K562 (cell line): ENCODE data around the gene LMBR1. TPM values are rescaled to one million over a fixed set of nuclear protein-coding genes. Genes with fewer than 3 reads are reported as not detected.
A peak's percentile ranks its signal among the peaks of the same experiment; 100 is the strongest.

Source experiments
- ARNT ChIP-seq, 2 experiments: fragments of 450-650 bp; IDR thresholded peaks; 2 replicates each; pipeline ENCODE4 v1.6.1; 2016; ENCODE audit warnings: mild to moderate bottlenecking in 1 of 2
- DNMT1 ChIP-seq: fragments of 450-650 bp; IDR thresholded peaks from 2 replicates; pipeline ENCODE4 v1.6.1; 2016; ENCODE audit warnings: antibody characterized with exemption, mild to moderate bottlenecking
- EHMT2 ChIP-seq: fragments of 450-650 bp; IDR thresholded peaks from 2 replicates; pipeline ENCODE4 v1.6.1; 2018; ENCODE audit warnings: antibody characterized with exemption
- FOXK1 ChIP-seq: sonication (generic); formaldehyde crosslinking; IDR thresholded peaks from 2 replicates; pipeline ENCODE4 v1.8.0; 2022; ENCODE audit warnings: missing genetic modification reagents, mild to moderate bottlenecking, borderline replicate concordance
- HLTF ChIP-seq: fragments of 450-650 bp; IDR thresholded peaks from 2 replicates; pipeline ENCODE4 v1.6.1; 2016
- IRF2 ChIP-seq: sonication (generic); formaldehyde crosslinking; IDR thresholded peaks from 2 replicates; pipeline ENCODE4 v1.8.1; 2022; ENCODE audit warnings: mild to moderate bottlenecking, missing genetic modification reagents
- JUN ChIP-seq, 2 experiments: sonication (generic) in 1 of 2; formaldehyde crosslinking in 1 of 2; IDR thresholded peaks; 2 replicates each; pipeline versions ENCODE4 v1.6.1 to v1.8.0; 2012 to 2022; ENCODE audit warnings: borderline replicate concordance in 2 of 2, mild to moderate bottlenecking in 2 of 2, improper control_type of control experiment in 1 of 2, low read depth in 1 of 2, low read length in 1 of 2, missing genetic modification reagents in 1 of 2
- MTA3 ChIP-seq: fragments of 450-650 bp; formaldehyde crosslinking; IDR thresholded peaks from 2 replicates; pipeline ENCODE4 v1.6.1; 2017; ENCODE audit warnings: mild to moderate bottlenecking, borderline replicate concordance
- NR3C1 ChIP-seq: sonication (generic); formaldehyde crosslinking; IDR thresholded peaks from 2 replicates; pipeline ENCODE4 v1.8.1; 2022; ENCODE audit warnings: missing genetic modification reagents
- PTTG1 ChIP-seq: fragments of 450-650 bp; IDR thresholded peaks from 2 replicates; pipeline ENCODE4 v1.6.1; 2016; ENCODE audit warnings: low read depth, mild to moderate bottlenecking, missing genetic modification characterization, missing compliant biosample characterization
- RFX7 ChIP-seq: fragments of 250-450 bp; sonication (Bioruptor Pico); IDR thresholded peaks from 2 replicates; pipeline ENCODE4 v1.5.1; 2021; ENCODE audit warnings: mild to moderate bottlenecking
- SP2 ChIP-seq: IDR thresholded peaks from 2 replicates; pipeline ENCODE4 v1.6.1; 2011; ENCODE audit warnings: mild to moderate bottlenecking, low read depth, low read length, moderate library complexity; ENCODE audit not compliant: poor library complexity, severe bottlenecking; ENCODE audit errors: extremely low read depth
- TCF3 ChIP-seq: sonication (generic); formaldehyde crosslinking; IDR thresholded peaks from 2 replicates; pipeline ENCODE4 v1.4.0; 2020; ENCODE audit warnings: mild to moderate bottlenecking, missing genetic modification reagents
- TEAD2 ChIP-seq: fragments of 450-650 bp; IDR thresholded peaks from 2 replicates; pipeline ENCODE4 v1.6.1; 2016; ENCODE audit warnings: missing genetic modification characterization, control low read depth, missing compliant biosample characterization
- ZC3H8 ChIP-seq: fragments of 450-650 bp; IDR thresholded peaks from 2 replicates; pipeline ENCODE4 v1.6.1; 2017
- ZNF408 ChIP-seq: fragments of 250-450 bp; sonication (Bioruptor Pico); IDR thresholded peaks from 2 replicates; pipeline ENCODE4 v1.4.0; 2020; ENCODE audit warnings: low read depth, mild to moderate bottlenecking, moderate library complexity
- polyA plus RNA-seq, 8 experiments: library from polyadenylated mRNA; depleted of rRNA in 4 of 8; stranded (reverse) in 5 of 8; unstranded in 3 of 8; fragments of >200 nt; fragmentation: Nextera tagmentation in 2 of 8; fragmentation: Illumina TruSeq in 1 of 8; extraction: Ambion mirVana in 2 of 8; extraction: Trizol in 1 of 8; gene quantifications; 2 replicates each; pipeline versions ENCODE4 v1.2.1 to v1.2.3, GENCODE V29; 2011 to 2014; ENCODE audit warnings: inconsistent platforms in 1 of 8, missing spikeins in 1 of 8
- total RNA-seq, 7 experiments: library from RNA; depleted of rRNA in 6 of 7; stranded (reverse); fragments of >200 nt in 6 of 7; fragmentation: Illumina TruSeq in 2 of 7; extraction: Trizol in 2 of 7; gene quantifications; 2 replicates each; pipeline versions ENCODE4 v1.2.1 to v1.2.3, GENCODE V29; 2011 to 2021; ENCODE audit warnings: low replicate concordance in 1 of 7
- TF ChIP-seq, protein P1 (sequence below), 2 experiments: IDR thresholded peaks in 1 of 2; conservative IDR thresholded peaks in 1 of 2; 2 replicates each; pipeline ENCODE4 v1.6.1; 2016; ENCODE audit warnings: low read depth in 2 of 2, mild to moderate bottlenecking in 1 of 2, missing compliant biosample characterization in 1 of 2, missing genetic modification characterization in 1 of 2, moderate library complexity in 1 of 2
- TF ChIP-seq, protein P2 (sequence below): sonication (generic); formaldehyde crosslinking; IDR thresholded peaks from 2 replicates; pipeline ENCODE4 v1.8.1; 2023; ENCODE audit warnings: missing genetic modification reagents, mild to moderate bottlenecking, borderline replicate concordance
- TF ChIP-seq, protein P3 (sequence below): sonication (generic); formaldehyde crosslinking; IDR thresholded peaks from 2 replicates; pipeline ENCODE4 v1.8.1; 2023; ENCODE audit warnings: mild to moderate bottlenecking, missing genetic modification reagents, moderate library complexity

The LMBR1 gene
- total and polyA plus RNA-seq, 9 of the 15 experiments (the other 6 are each of a cell fraction or from before 2014, with no cell fraction given) = 7.7 to 90.0 (median 59.9) TPM

DNA sequence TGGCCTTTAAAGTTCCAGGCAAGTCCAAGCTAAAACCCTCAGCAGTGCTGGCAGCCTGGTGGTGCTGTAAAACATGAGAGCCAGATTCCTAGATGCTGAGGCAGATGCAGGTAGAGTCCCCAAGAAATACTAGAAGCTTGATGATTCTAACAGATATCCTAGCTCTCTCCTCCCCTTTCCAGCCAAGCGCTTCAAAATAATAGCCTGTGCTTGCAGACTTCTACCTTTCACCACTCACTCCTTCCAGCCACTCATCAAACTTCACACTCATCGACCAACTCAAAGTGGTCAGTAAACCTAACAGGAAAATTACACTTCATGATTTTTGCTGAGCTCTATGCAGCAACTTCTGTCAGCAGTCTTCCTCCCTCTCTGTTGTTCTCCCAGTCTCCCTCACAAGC, 50.2 kb downstream of the LMBR1 start (continued):
- TF ChIP-seq, protein P1, sequence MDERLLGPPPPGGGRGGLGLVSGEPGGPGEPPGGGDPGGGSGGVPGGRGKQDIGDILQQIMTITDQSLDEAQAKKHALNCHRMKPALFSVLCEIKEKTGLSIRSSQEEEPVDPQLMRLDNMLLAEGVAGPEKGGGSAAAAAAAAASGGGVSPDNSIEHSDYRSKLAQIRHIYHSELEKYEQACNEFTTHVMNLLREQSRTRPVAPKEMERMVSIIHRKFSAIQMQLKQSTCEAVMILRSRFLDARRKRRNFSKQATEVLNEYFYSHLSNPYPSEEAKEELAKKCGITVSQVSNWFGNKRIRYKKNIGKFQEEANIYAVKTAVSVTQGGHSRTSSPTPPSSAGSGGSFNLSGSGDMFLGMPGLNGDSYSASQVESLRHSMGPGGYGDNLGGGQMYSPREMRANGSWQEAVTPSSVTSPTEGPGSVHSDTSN (CRISPR knock-in tag; IDR thresholded peaks at IDR 0.05; ENCODE audit: low read depth) = no peak
- TF ChIP-seq, protein P1 (tag; conservative IDR thresholded peaks at IDR 0.05; ENCODE audit: low read depth) = peak; percentile 24; the same call in 1 of the 2 replicates
- TF ChIP-seq RFX7 = no peak
- TF ChIP-seq HLTF = peak; percentile 60; the same call in 1 of the 2 replicates
- no peak for TF ChIP-seq PTTG1 (tag)
- TF ChIP-seq SP2 = no peak
- no peak for TF ChIP-seq ZNF408 (CRISPR knock-in tag)
- no peak for TF ChIP-seq NR3C1
- TF ChIP-seq ARNT (IDR thresholded peaks at IDR 0.05) = 0 out of 4 replicates have a peak, but pooled peaks of 1 of the 2 experiments have one; percentile 61
- no peak for TF ChIP-seq TEAD2 (tag)
- TF ChIP-seq TCF3 (CRISPR knock-in tag) = no peak; the same call in 1 of the 2 replicates
- no peak for TF ChIP-seq IRF2 (CRISPR knock-in tag)
- TF ChIP-seq EHMT2 = 0 out of 2 replicates have a peak, but pooled peaks have one; percentile 22
- 0 out of 2 replicates have a peak, but pooled peaks have one; percentile 2 for TF ChIP-seq JUN (IDR thresholded peaks at IDR 0.05; ENCODE audit: borderline replicate concordance, low read depth, low read length)
- TF ChIP-seq JUN (CRISPR knock-in tag; IDR thresholded peaks at IDR 0.05; ENCODE audit: borderline replicate concordance) = no peak
- TF ChIP-seq FOXK1 (CRISPR knock-in tag) = 0 out of 2 replicates have a peak, but pooled peaks have one; percentile 33
- TF ChIP-seq, protein P2, sequence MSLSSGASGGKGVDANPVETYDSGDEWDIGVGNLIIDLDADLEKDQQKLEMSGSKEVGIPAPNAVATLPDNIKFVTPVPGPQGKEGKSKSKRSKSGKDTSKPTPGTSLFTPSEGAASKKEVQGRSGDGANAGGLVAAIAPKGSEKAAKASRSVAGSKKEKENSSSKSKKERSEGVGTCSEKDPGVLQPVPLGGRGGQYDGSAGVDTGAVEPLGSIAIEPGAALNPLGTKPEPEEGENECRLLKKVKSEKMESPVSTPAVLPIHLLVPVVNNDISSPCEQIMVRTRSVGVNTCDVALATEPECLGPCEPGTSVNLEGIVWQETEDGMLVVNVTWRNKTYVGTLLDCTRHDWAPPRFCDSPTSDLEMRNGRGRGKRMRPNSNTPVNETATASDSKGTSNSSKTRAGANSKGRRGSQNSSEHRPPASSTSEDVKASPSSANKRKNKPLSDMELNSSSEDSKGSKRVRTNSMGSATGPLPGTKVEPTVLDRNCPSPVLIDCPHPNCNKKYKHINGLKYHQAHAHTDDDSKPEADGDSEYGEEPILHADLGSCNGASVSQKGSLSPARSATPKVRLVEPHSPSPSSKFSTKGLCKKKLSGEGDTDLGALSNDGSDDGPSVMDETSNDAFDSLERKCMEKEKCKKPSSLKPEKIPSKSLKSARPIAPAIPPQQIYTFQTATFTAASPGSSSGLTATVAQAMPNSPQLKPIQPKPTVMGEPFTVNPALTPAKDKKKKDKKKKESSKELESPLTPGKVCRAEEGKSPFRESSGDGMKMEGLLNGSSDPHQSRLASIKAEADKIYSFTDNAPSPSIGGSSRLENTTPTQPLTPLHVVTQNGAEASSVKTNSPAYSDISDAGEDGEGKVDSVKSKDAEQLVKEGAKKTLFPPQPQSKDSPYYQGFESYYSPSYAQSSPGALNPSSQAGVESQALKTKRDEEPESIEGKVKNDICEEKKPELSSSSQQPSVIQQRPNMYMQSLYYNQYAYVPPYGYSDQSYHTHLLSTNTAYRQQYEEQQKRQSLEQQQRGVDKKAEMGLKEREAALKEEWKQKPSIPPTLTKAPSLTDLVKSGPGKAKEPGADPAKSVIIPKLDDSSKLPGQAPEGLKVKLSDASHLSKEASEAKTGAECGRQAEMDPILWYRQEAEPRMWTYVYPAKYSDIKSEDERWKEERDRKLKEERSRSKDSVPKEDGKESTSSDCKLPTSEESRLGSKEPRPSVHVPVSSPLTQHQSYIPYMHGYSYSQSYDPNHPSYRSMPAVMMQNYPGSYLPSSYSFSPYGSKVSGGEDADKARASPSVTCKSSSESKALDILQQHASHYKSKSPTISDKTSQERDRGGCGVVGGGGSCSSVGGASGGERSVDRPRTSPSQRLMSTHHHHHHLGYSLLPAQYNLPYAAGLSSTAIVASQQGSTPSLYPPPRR (CRISPR knock-in tag) = no peak
- peak; percentile 66; the same call in 1 of the 2 replicates for TF ChIP-seq DNMT1
- no peak for TF ChIP-seq MTA3
- TF ChIP-seq, protein P3, sequence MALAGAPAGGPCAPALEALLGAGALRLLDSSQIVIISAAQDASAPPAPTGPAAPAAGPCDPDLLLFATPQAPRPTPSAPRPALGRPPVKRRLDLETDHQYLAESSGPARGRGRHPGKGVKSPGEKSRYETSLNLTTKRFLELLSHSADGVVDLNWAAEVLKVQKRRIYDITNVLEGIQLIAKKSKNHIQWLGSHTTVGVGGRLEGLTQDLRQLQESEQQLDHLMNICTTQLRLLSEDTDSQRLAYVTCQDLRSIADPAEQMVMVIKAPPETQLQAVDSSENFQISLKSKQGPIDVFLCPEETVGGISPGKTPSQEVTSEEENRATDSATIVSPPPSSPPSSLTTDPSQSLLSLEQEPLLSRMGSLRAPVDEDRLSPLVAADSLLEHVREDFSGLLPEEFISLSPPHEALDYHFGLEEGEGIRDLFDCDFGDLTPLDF = no peak
- TF ChIP-seq ZC3H8 = peak; percentile 48; the same call in 1 of the 2 replicates
